Mesenchymal stem cell (in vitro differentiated cells and primary cell): Measurements from ENCODE around the gene KREMEN1.

ENCODE experiments used
- DNase-seq: peaks from one replicate; pipeline ENCODE4 v3.0.0-alpha.2; 2013
- H2AFZ ChIP-seq: one replicate; pipeline ENCODE4 v1.6.1; 2013; ENCODE audit warnings: low read depth, mild to moderate bottlenecking, control low read depth, inconsistent platforms, low read length, moderate library complexity
- H2AK5ac ChIP-seq: 2 replicates; pipeline ENCODE4 v1.6.1; 2013; ENCODE audit warnings: low read length, moderate library complexity, mild to moderate bottlenecking, inconsistent platforms; ENCODE audit not compliant: severe bottlenecking
- H2BK120ac ChIP-seq: one replicate; pipeline ENCODE4 v1.6.1; 2013; ENCODE audit warnings: low read depth, mild to moderate bottlenecking, inconsistent platforms, low read length, moderate library complexity
- H2BK12ac ChIP-seq, 2 experiments: one replicate each; pipeline ENCODE4 v1.6.1; 2013; ENCODE audit warnings: inconsistent platforms in 2 of 2, low read length in 2 of 2, mild to moderate bottlenecking in 2 of 2, moderate library complexity in 2 of 2, control low read depth in 1 of 2
- H2BK15ac ChIP-seq: one replicate; pipeline ENCODE4 v1.6.1; 2013; ENCODE audit warnings: mild to moderate bottlenecking, low read depth, inconsistent platforms; ENCODE audit not compliant: poor library complexity, severe bottlenecking
- H2BK5ac ChIP-seq: 2 replicates; pipeline ENCODE4 v1.6.1; 2013; ENCODE audit warnings: low read depth, mild to moderate bottlenecking, low read length, control low read depth, inconsistent platforms; ENCODE audit not compliant: poor library complexity, severe bottlenecking
- H3K14ac ChIP-seq, 2 experiments: one replicate each; pipeline ENCODE4 v1.6.1; 2013; ENCODE audit warnings: inconsistent platforms in 2 of 2, low read length in 2 of 2, control low read depth in 1 of 2, mild to moderate bottlenecking in 1 of 2, moderate library complexity in 1 of 2
- H3K18ac ChIP-seq, 2 experiments: one replicate each; pipeline ENCODE4 v1.6.1; 2013; ENCODE audit warnings: inconsistent platforms in 2 of 2, low read length in 2 of 2, control low read depth in 1 of 2, low read depth in 1 of 2, mild to moderate bottlenecking in 1 of 2
- H3K23ac ChIP-seq, 2 experiments: one replicate each; pipeline ENCODE4 v1.6.1; 2013; ENCODE audit warnings: inconsistent platforms in 2 of 2, low read length in 2 of 2, mild to moderate bottlenecking in 2 of 2, moderate library complexity in 2 of 2, control low read depth in 1 of 2
- H3K27ac ChIP-seq: 2 replicates; pipeline ENCODE4 v1.5.1; 2013; ENCODE audit warnings: mild to moderate bottlenecking, moderate library complexity, low read length, control low read depth, inconsistent platforms; ENCODE audit not compliant: poor library complexity, severe bottlenecking
- H3K27me3 ChIP-seq, 2 experiments: 2 replicates each; pipeline versions ENCODE4 v1.6.1 to v1.7.0; 2013; ENCODE audit warnings: low read length in 2 of 2, mild to moderate bottlenecking in 2 of 2, moderate library complexity in 2 of 2, control low read depth in 1 of 2, inconsistent platforms in 1 of 2; ENCODE audit not compliant: control insufficient read depth in 1 of 2, insufficient read depth in 1 of 2
- H3K36me3 ChIP-seq, 2 experiments: 2 replicates each; pipeline versions ENCODE4 v1.6.1 to v1.7.0; 2013; ENCODE audit warnings: low read length in 2 of 2, control low read depth in 1 of 2, inconsistent platforms in 1 of 2, low read depth in 1 of 2, mild to moderate bottlenecking in 1 of 2; ENCODE audit not compliant: insufficient read depth in 2 of 2, control insufficient read depth in 1 of 2
- H3K4ac ChIP-seq, 2 experiments: one replicate each; pipeline ENCODE4 v1.6.1; 2013; ENCODE audit warnings: inconsistent platforms in 2 of 2, low read length in 2 of 2, mild to moderate bottlenecking in 2 of 2, moderate library complexity in 2 of 2, control low read depth in 1 of 2, low read depth in 1 of 2
- H3K4me1 ChIP-seq: 2 replicates; pipeline ENCODE4 v1.6.1; 2013; ENCODE audit warnings: low read depth, low read length, control low read depth; ENCODE audit not compliant: control insufficient read depth, insufficient read depth
- H3K4me2 ChIP-seq: 2 replicates; pipeline ENCODE4 v1.6.1; 2013; ENCODE audit warnings: low read length, mild to moderate bottlenecking, inconsistent platforms; ENCODE audit not compliant: poor library complexity, severe bottlenecking
- H3K4me3 ChIP-seq, 2 experiments: 2 replicates each; pipeline versions ENCODE4 v1.5.1 to v1.7.0; 2013; ENCODE audit warnings: low read length in 2 of 2, mild to moderate bottlenecking in 2 of 2, control low read depth in 1 of 2, low read depth in 1 of 2; ENCODE audit not compliant: insufficient read depth in 1 of 2
- H3K79me1 ChIP-seq: replicated peaks from 2 replicates; pipeline ENCODE4 v1.6.1; 2013; ENCODE audit warnings: mild to moderate bottlenecking, control low read depth, low read length, inconsistent platforms; ENCODE audit not compliant: poor library complexity, severe bottlenecking
- H3K9ac ChIP-seq: 2 replicates; pipeline ENCODE4 v1.7.0; 2013; ENCODE audit warnings: mild to moderate bottlenecking, low read length, moderate library complexity
- H3K9me3 ChIP-seq: 2 replicates; pipeline ENCODE4 v1.7.0; 2013; ENCODE audit warnings: mild to moderate bottlenecking, low read length; ENCODE audit not compliant: control insufficient read depth
- H4K8ac ChIP-seq: one replicate; pipeline ENCODE4 v1.6.1; 2013; ENCODE audit warnings: inconsistent platforms, mild to moderate bottlenecking, low read length, moderate library complexity
- H4K91ac ChIP-seq: one replicate; pipeline ENCODE4 v1.6.1; 2013; ENCODE audit warnings: mild to moderate bottlenecking, low read length, inconsistent platforms
- WGBS: methylation state at CpG from one replicate; pipeline ENCODE4 v1.1.7; 2013; ENCODE audit warnings: mixed read lengths; 5-methylcytosine and 5-hydroxymethylcytosine counted together

Gene KREMEN1

GRCh38 chr22:29151316-29151715 is 78.5 kb downstream of the KREMEN1 start:
- Histone ChIP-seq H3K27me3 (peaks cover 0 to 3% of the 10 kb centered on the region in 2 experiments), H3K14ac (no peak overlapping the region), H3K4me2 (no peak overlapping the region), H2BK5ac (no peak overlapping the region), H2AK5ac (no peak overlapping the region), H2AFZ (no peak overlapping the region), H2BK15ac (no peak overlapping the region), H2BK12ac (no peak overlapping the region), H3K4me3 (no peak overlapping the region), H4K8ac (no peak overlapping the region), H3K9me3 (no peaks in the 10 kb centered on the region), H3K4ac (no peak overlapping the region), H4K91ac (no peak overlapping the region), H3K23ac (no peak overlapping the region), H3K79me1 (no peaks in the 10 kb centered on the region), H3K4me1 (peaks cover 6% of the 10 kb centered on the region), H3K18ac (no peak overlapping the region), H3K9ac (no peak overlapping the region), H3K36me3 (peaks cover 0 to 1% of the 10 kb centered on the region in 2 experiments), H3K27ac (no peak overlapping the region), H2BK120ac (no peak overlapping the region)
- no peak for DNase-seq
- WGBS, result 91% methylated on average over 7 of the region's 7 CpGs

GRCh38 chr22:29152045-29152953 is 79.5 kb downstream of the KREMEN1 start:
- Histone ChIP-seq H3K14ac (no peak overlapping the region), H3K79me1 (no peaks in the 10 kb centered on the region), H3K4ac (no peak overlapping the region), H3K9ac (no peak overlapping the region), H3K18ac (no peak overlapping the region), H2BK5ac (no peak overlapping the region), H3K27me3 (peaks cover 0 to 3% of the 10 kb centered on the region in 2 experiments), H4K8ac (no peak overlapping the region), H4K91ac (peak overlapping the region; percentile 36), H3K23ac (no peak overlapping the region), H2BK12ac (no peak overlapping the region), H2AK5ac (no peak overlapping the region), H2BK120ac (no peak overlapping the region), H2AFZ (no peak overlapping the region), H3K4me3 (no peak overlapping the region), H3K4me2 (no peak overlapping the region), H3K4me1 (peaks cover 6% of the 10 kb centered on the region), H3K36me3 (no peaks in the 10 kb centered on the region), H3K9me3 (no peaks in the 10 kb centered on the region), H3K27ac (no peak overlapping the region), H2BK15ac (no peak overlapping the region)
- 58% methylated on average over 13 of the region's 13 CpGs for WGBS
- DNase-seq, result no peak

GRCh38 chr22:29152954-29153719 is 80.3 kb downstream of the KREMEN1 start:
- H2BK15ac ChIP-seq, result no peak overlapping the region
- no peaks in the 10 kb centered on the region for H3K9me3 ChIP-seq
- H2AK5ac ChIP-seq, result no peak overlapping the region
- no peak overlapping the region for H3K23ac ChIP-seq
- H3K4ac ChIP-seq, result no peak overlapping the region
- H3K4me3 ChIP-seq, result no peak overlapping the region
- H4K91ac ChIP-seq, result no peak overlapping the region
- no peak overlapping the region for H3K14ac ChIP-seq
- no peak overlapping the region for H3K18ac ChIP-seq
- H2BK12ac ChIP-seq, result no peak overlapping the region
- H3K79me1 ChIP-seq, result no peaks in the 10 kb centered on the region
- H3K9ac ChIP-seq, result no peak overlapping the region
- DNase-seq, result peak; percentile 11
- H2BK5ac ChIP-seq, result no peak overlapping the region
- H2BK120ac ChIP-seq, result no peak overlapping the region
- H3K4me1 ChIP-seq, result peaks cover 4% of the 10 kb centered on the region
- no peaks in the 10 kb centered on the region for H3K36me3 ChIP-seq
- H2AFZ ChIP-seq, result no peak overlapping the region
- no peak overlapping the region for H3K27ac ChIP-seq
- 91% methylated on average over 12 of the region's 12 CpGs for WGBS
- no peak overlapping the region for H4K8ac ChIP-seq
- no peak overlapping the region for H3K4me2 ChIP-seq
- peaks cover 0 to 3% of the 10 kb centered on the region in 2 experiments for H3K27me3 ChIP-seq
